ENCODE data around the gene PLCB1.

Gene PLCB1

GRCh38 chr20:8723296-8723695, 591.2 kb downstream of the PLCB1 start:
- H3K9ac ChIP-seq (ENCODE audit: low read depth, low read length, poor library complexity, severe bottlenecking) = no peak overlapping the region
- no peak overlapping the region for H2AFZ ChIP-seq (ENCODE audit: low read length)
- TF ChIP-seq CTCF (conservative IDR thresholded peaks at IDR 0.05; ENCODE audit: low read length) = no peak
- no peak for TF ChIP-seq EZH2phosphoT487 (IDR thresholded peaks at IDR 0.05; ENCODE audit: borderline replicate concordance)
- H3K79me2 ChIP-seq (ENCODE audit: insufficient read depth, low read length) = no peaks in the 10 kb centered on the region
- no peaks in the 10 kb centered on the region for H3K27me3 ChIP-seq (ENCODE audit: insufficient read depth, low read length, poor library complexity, severe bottlenecking)
- H3K9me2 ChIP-seq (replicated peaks; ENCODE audit: low read depth, low read length) = no peaks in the 10 kb centered on the region
- no peaks in the 10 kb centered on the region for H4K20me1 ChIP-seq (ENCODE audit: insufficient read depth, low read length, poor library complexity, severe bottlenecking)
- H3K4me1 ChIP-seq (ENCODE audit: insufficient read depth, low read length, poor library complexity, severe bottlenecking) = no peaks in the 10 kb centered on the region
- H3K9me3 ChIP-seq (ENCODE audit: insufficient read depth, low read depth, low read length) = no peaks in the 10 kb centered on the region
- no peak overlapping the region for H3K4me3 ChIP-seq (ENCODE audit: low read length, poor library complexity, severe bottlenecking)
- H3K36me3 ChIP-seq (ENCODE audit: insufficient read depth, low read length) = peaks cover 5% of the 10 kb centered on the region
- no peak overlapping the region for H3K4me2 ChIP-seq (ENCODE audit: low read depth, low read length, poor library complexity, severe bottlenecking)
- H3F3A ChIP-seq (ENCODE audit: low read depth) = no peaks in the 10 kb centered on the region

GRCh38 chr20:8724884-8725283, 592.8 kb downstream of the PLCB1 start:
- no peak overlapping the region for H3K4me3 ChIP-seq (ENCODE audit: low read length, poor library complexity, severe bottlenecking)
- H3K9ac ChIP-seq (ENCODE audit: low read depth, low read length, poor library complexity, severe bottlenecking) = no peak overlapping the region
- TF ChIP-seq CTCF (conservative IDR thresholded peaks at IDR 0.05; ENCODE audit: low read length) (no peak), EZH2phosphoT487 (IDR thresholded peaks at IDR 0.05; ENCODE audit: borderline replicate concordance) (no peak)
- peaks cover 4% of the 10 kb centered on the region; the same call in 1 of the 2 replicates for H3K36me3 ChIP-seq (ENCODE audit: insufficient read depth, low read length)
- H3F3A ChIP-seq (ENCODE audit: low read depth) = no peaks in the 10 kb centered on the region
- H3K4me2 ChIP-seq (ENCODE audit: low read depth, low read length, poor library complexity, severe bottlenecking) = no peak overlapping the region
- H3K4me1 ChIP-seq (ENCODE audit: insufficient read depth, low read length, poor library complexity, severe bottlenecking) = no peaks in the 10 kb centered on the region
- H2AFZ ChIP-seq (ENCODE audit: low read length) = no peak overlapping the region
- H4K20me1 ChIP-seq (ENCODE audit: insufficient read depth, low read length, poor library complexity, severe bottlenecking) = no peaks in the 10 kb centered on the region
- no peaks in the 10 kb centered on the region for H3K9me3 ChIP-seq (ENCODE audit: insufficient read depth, low read depth, low read length)
- H3K9me2 ChIP-seq (replicated peaks; ENCODE audit: low read depth, low read length) = no peaks in the 10 kb centered on the region
- no peaks in the 10 kb centered on the region for H3K27me3 ChIP-seq (ENCODE audit: insufficient read depth, low read length, poor library complexity, severe bottlenecking)
- no peaks in the 10 kb centered on the region for H3K79me2 ChIP-seq (ENCODE audit: insufficient read depth, low read length)

DNA sequence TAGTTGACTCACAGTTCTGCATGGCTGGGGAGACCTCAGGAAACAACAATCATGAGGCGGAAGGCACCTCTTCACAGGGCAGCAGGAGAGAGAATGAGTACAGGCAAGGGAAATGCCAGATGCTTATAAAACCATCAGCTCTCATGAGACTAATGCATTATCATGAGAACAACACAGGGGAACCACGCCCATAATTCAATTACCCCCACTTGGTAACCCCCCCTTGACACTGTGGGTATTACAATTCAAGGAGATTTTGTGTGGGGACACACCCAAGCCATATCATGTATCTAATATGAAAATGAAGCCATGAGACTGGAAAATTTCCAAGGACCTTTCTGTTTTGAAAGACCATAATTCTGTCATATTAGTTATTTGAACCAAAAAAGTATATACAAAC, 594.4 kb downstream of the PLCB1 start:
- Histone ChIP-seq H2AFZ (ENCODE audit: low read length) (no peak overlapping the region), H3K27me3 (ENCODE audit: insufficient read depth, low read length, poor library complexity, severe bottlenecking) (no peaks in the 10 kb centered on the region), H3K79me2 (ENCODE audit: insufficient read depth, low read length) (no peaks in the 10 kb centered on the region), H3K4me2 (ENCODE audit: low read depth, low read length, poor library complexity, severe bottlenecking) (no peak overlapping the region), H4K20me1 (ENCODE audit: insufficient read depth, low read length, poor library complexity, severe bottlenecking) (no peaks in the 10 kb centered on the region), H3K4me3 (ENCODE audit: low read length, poor library complexity, severe bottlenecking) (no peak overlapping the region), H3K9me2 (replicated peaks; ENCODE audit: low read depth, low read length) (no peaks in the 10 kb centered on the region), H3K36me3 (ENCODE audit: insufficient read depth, low read length) (peaks cover 4% of the 10 kb centered on the region; the same call in 1 of the 2 replicates), H3F3A (ENCODE audit: low read depth) (no peaks in the 10 kb centered on the region), H3K4me1 (ENCODE audit: insufficient read depth, low read length, poor library complexity, severe bottlenecking) (no peaks in the 10 kb centered on the region), H3K9me3 (ENCODE audit: insufficient read depth, low read depth, low read length) (no peaks in the 10 kb centered on the region), H3K9ac (ENCODE audit: low read depth, low read length, poor library complexity, severe bottlenecking) (no peak overlapping the region)
- TF ChIP-seq CTCF (conservative IDR thresholded peaks at IDR 0.05; ENCODE audit: low read length) = no peak
- no peak for TF ChIP-seq EZH2phosphoT487 (IDR thresholded peaks at IDR 0.05; ENCODE audit: borderline replicate concordance)
